ENCODE measurements around the gene MRPL54.
"Not testable (repeated sequence)": the region's sequence is repeated elsewhere in the genome, so short reads cannot be mapped to it uniquely, and the experiment has no call there.

The MRPL54 gene

DNA sequence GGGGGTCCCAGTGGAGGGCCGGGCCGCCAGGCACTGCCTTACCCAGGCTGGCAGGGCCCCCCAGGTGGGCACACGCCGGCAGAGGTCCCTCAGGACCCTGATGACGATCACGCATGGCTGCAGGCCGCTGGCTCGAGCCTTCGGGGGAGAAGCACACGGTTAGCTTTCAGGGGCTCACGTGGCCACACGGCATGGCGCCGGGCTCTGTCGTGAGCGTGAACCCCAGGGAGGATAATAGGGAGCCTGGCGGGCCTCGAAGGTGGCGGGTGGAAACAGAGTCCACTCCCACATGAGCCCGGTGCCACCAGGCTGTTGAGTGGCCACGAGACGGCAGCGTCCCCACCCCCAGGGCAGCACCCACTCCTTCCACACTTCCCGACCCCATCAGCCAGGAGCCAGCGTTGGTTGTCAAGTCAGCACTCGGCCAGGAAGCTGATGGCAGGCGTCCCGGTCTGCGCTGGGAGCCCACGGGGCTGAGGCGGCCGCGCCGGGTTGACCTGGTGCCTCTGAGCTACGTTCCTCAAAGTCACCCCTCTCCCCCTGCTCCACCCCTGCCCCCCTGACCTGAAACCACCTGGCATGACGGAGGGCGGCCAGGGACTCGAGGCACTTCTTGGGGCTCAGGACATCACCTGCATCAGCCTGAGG is 48.4 kb downstream of the MRPL54 start:
- DNase-seq (ENCODE audit: low spot score) = no peak

DNA sequence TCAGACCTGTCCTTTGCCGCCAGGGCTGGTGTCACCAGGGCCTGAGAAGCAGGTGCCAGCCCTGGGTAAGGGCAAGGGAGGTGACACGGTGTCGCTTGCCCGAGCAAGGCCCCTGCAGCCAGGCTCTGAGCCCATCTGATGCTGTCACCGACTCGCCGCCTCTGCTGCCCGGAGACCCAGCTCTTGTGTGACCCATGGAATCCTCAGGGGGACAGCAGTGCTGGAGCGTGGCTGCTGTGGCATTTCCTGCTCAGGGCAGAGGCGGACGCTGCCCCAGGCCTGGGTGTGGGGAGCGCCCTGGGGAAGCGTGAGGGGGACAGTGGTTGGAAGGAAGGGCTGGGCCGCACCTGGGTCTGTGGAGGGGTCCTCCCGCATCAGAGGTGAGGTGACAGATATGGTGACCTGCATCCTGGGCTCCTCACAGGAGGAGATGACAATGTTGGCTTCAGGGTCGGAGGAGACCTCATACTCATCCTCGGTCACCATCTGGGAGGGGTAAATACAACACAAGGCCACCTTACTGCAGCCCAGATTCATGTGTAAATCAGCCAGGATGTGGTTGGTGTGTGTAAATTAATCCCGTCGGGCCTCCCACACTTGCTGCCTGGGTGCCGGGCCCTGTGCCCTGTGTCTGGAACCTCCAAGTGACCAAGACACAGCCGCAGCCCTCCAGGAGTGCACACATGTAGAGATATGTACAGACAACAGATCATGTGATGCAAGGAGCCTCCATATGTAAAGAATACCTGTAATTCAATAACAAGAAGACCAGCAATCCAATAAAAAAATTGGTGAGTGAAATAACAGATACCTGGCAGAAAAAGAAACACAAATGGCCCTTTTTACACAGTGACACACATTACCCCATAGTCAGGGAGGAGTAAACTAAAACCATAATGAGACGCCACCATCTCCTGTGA is 51.3 kb downstream of the MRPL54 start:
- DNase-seq (ENCODE audit: low spot score) = no peak

DNA sequence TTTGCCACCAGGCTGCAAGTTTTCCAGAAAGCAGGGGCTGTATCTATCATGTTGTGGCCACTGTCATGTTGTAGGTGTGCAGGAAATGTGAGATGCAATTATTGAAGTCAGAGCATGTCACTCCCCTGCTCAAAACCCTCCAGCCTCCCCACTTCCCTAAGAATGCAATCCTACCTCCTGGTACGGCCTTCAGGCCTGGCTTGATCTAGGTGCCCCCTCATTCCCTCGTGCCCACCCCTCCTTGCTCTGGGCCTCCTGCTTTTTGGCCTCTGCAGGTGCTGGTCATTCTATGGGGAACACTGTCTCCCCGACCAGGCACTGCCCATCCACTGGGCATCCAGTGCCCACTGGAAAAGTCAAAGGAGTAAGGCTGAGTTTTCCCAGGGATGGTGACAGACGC is 52.2 kb downstream of the MRPL54 start:
- no peak for DNase-seq (ENCODE audit: low spot score)

DNA sequence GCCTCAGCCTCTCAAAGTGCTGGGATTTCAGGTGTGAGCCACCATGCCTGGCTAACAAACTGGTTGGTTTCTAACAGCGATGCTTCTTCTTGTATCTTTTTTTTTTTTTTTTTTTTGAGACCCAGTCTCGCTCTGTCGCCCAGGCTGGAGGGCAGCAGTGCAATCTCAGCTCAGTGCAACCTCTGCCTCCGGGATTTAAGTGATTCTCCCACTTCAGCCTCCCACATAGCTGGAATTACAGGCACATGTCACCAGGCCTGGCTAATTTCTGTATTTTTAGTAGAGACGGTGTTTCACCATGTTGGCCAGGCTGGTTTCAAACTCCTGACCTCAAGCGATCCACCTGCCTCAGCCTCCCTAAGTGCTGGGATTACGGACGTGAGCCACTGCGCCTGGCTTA is 53.7 kb downstream of the MRPL54 start:
- not testable (repeated sequence) for DNase-seq (ENCODE audit: low spot score)

DNA sequence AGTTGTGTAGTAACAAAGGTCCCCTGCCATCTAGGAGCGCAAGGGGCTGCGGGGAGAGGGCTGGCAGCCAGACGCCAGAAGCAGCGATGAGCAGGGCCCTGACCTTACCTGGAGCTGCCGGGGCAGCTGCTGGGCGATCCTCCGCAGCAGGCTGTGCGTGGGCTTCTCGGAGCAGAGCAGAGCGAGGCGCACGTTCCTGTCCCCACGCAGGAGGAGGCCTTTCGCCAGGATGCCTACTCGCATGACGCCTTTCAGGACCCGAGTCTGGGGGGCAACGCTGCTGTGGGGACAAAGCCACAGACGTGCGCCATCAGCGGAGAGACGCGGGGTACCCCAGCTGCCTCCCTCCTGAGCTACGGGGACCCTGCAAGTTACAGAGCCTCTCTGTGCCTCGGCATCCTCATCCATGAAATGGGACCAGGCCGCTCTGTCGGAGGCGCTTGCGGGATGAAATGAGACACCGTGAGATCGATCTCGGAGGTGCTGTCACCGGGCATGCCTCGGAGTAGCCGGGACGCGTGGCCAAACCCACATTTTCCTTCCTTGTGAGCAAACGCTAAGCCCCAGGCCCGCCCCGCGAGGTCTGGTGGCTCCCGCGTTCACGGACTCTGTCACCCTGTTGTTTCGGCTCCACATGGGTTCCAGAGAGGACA is 54.2 kb downstream of the MRPL54 start:
- no peak for DNase-seq (ENCODE audit: low spot score)
